Left hindlimb (tissue), 1 donor: ENCODE measurements around the gene EIF4EBP3.
"Not testable (repeated sequence)": the region's sequence is repeated elsewhere in the genome, so short reads cannot be mapped to it uniquely, and the experiment has no call there.

Experiments used
- DNase-seq: peaks from one replicate; pipeline ENCODE4 v3.0.0-alpha.2; 2018

EIF4EBP3 gene

DNA sequence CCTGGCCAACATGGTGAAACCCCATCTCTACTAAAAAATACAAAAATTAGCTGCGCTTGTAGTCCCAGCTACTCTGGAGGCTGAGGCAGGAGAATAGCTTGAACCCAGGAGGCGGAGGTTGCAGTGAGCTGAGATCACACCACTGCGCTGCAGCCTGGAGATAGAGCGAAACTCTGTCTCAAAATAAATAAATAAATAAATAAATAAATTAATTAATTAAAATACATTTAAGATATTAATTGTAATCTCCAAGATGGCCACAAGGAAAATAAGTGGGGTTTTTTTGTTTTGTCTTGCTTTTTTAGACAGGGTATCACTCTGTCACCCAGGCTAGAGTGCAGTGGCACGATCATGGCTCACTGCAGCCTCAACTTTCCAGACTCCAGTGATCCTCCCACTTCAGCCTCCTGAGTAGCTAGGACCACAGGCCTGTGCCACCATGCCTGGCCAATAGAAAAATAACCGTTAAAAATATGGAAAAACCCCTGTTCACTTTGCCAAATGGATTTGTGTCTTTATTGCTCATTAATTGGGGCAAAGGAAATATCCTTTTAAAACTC, 31.8 kb downstream of the EIF4EBP3 start:
- not testable (repeated sequence) for DNase-seq

DNA sequence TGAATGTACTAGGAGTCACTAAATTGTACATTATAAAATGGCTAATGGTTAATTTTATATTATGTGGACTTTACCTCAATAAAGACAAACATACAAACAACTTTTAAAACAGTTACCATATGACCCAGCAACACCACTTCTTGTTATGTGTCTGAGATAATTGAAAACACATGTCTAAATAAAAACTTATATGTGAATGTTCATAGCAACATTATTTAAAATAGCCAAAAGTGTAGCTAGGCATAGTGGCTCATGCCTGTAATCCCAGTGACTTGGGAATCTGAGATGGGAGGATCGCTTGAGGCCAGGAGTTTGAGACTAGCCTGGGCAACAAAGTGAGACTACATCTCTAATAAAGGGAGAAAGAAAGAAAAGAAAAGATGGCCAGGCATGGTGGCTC, 40.0 kb downstream of the EIF4EBP3 start:
- no peak for DNase-seq

DNA sequence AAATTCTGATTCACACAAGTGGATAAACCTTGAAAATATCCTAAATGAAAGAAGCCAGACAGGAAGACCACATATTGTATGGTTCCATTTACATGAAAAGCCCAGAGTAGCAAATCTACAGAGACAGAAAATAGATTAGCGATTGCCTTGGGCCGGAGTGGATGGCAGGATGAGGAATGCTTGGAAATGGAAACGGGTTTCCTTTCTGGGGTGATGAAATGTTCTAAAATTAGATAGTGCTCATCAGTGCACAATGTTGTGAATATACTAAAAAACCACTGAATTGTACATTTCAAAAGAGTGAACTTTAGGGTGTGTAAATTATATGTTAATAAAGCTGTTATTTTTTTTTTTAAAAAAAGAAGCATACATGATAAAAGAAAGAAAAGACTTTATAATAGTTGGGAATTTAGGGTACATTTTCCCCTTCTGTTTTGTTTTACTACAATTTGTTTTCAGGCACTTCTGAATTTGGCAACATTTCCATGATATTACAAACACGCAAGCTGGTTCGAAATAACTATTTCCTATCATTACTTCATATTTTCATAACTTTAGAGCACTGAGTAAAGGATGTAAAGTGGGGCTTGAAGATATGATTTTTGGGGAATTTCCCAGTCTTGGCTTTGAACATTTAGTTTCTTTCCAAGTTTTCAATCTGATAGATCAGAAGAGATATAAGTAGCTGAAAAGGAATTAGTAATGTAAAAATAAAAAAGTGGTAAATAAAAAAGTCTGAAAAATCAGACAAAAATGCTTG, 41.0 kb downstream of the EIF4EBP3 start:
- DNase-seq: no peak

DNA sequence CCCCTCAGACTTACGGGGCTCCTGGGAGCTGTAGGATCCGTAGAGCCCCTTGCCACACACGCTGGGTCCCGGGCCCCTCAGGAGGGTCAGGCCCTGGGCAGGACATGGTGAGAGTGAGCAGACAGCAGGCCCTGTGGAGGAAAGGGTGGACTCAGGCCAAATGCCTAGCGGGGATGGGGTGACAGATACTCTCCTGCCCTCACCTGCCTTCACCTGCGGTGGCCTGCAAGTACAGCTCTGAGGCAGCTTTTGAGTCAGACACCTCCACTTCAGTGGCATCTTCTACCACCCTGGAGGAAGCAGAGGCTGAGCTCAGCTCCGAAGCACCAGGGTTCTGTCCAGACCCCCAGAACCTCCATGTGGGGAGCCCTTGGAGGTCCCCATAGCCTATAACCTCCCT, 43.4 kb downstream of the EIF4EBP3 start:
- DNase-seq: no peak

DNA sequence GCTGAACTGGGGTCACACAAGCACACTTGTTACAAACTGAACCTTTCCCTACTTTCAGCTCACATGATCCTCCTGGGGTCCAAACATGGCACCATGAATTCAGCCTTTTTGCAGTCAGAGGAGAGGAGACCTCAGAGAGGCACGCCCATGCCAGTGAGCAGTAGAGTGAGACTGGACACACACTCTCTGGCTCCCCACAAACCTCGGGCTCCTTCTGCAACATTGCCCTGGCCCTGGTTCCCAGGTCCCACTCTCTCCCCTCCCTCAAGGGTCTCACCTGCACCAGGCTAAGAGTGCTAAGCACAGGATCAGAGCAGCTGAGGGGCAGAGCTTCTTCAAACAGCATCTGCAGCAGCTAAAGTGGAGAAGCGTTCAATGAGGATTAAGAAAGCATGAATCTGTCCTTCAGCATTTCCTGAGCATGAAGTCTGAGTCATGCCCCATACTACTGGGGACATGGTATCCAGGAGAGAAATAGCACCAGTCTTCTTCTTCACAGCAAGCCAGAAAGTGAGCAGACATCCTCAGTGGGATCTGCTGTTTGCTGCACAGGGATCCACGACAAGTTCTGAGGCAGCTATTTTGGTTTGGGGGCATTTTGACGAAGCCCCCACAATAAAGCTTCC, 44.4 kb downstream of the EIF4EBP3 start:
- DNase-seq: no peak

DNA sequence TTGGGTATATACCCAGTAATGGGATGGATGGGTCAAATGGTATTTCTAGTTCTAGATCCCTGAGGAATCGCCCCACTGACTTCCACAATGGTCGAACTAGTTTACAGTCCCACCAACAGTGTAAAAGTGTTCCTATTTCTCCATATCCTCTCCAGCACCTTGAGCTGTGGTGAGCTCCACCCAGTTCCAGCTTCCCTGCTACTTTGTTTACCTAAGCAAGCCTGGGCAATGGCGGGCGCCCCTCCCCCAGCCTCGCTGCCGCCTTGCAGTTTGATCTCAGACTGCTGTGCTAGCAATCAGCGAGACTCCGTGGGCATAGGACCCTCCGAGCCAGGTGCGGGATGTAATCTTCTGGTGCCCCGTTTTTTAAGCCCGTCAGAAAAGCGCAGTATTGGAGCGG, 45.6 kb downstream of the EIF4EBP3 start:
- not testable (repeated sequence) for DNase-seq

DNA sequence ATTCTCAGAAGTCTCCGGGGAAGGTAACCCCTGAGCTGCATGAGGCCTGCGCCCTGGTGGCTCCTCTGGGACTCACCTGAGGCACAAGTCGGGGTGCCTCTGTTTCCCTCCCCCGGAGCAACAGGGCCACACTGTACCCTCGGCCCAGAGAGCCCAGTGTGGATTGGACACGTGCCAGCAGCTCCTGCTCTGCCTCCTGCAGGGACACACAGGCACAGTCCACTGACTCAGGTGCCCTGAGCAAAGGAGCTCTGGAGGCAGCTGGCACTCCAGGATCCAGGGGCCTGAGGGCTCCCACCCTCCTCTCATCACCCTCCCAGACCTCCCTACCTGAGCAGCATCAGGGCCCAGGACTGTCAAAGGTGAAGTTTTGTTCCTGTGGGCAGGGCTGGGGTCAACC, 46.7 kb downstream of the EIF4EBP3 start:
- no peak for DNase-seq

DNA sequence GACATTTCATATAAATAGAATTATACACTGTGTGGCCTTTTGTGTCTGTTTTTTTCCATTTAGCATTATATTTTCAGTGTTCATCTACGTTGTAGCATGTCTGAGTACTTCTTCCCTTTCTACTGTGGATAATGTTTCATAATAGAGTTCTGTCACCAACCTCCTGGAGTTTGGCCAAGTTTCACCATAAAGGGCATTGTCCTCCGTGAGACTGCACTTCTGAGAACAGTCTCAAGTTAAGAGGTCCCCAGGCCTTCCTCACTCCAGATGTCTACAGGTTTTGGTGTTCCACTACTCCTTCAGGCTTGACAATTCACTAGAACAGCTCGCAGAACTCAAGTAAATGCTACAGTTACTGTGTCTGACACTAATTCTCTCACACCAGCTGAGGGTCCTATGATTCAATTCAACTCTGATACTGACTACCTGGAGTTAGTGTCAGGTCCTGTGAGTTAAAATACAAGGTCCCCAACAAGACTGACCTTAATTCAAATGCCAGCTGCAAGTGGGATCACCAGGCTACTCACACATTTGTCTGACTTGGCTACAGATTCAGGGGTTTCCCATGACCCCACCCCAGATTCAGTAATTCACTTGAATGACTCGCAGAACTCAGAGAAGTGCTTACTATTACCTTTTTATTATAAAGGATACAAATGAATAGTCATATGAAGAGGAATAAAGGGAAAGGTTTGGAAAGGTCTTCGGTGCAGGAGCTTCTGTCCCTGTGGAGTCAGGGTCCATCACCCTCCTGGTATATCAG, 48.3 kb downstream of the EIF4EBP3 start:
- DNase-seq: no peak

DNA sequence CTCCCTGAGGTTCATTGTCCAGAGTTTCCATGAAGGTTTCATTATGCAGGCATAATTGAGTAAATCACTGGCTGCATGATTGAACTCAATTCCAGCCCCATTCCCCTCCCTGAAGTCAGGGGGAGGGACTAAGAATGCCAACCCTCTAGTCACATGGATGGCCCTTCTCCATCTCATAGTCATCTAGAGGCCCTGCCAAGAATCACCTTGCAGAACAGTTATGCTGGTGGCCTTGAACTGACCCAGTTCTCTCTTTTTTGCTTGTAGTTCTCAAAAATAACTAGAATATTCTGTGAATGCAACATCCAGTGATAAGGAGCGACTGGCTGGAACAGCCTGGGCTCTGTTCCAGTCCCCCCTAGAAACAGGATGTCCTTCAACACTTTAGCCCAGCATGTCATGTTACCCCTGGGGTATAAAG, 48.9 kb downstream of the EIF4EBP3 start:
- no peak for DNase-seq

DNA sequence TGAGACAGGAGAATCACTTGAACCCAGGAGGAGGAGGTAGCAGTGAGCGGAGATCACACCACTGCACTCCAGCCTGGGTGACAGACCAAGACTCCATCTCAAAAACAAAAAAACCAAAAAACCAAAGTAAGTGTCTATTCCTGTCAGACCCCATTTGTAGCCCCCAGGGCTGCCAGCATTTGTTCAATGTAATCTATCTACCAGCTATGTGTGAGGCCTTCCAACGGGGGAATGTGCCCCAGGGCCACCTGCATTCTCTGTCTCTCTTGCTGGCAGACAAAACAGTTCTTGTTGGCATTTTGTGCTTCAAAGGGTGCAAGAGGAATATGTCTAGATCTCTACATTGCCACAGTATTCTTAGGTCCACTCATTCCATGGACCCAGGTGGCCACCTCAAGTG, 51.4 kb downstream of the EIF4EBP3 start:
- no peak for DNase-seq
